H1 (cell line): ENCODE data around the gene ZNF23. TPM values are rescaled to one million over a fixed set of nuclear protein-coding genes. Genes with fewer than 3 reads are reported as not detected.

ENCODE experiments used
- CTBP2 ChIP-seq: IDR thresholded peaks from 2 replicates; pipeline ENCODE4 v1.7.0; 2011; ENCODE audit warnings: borderline replicate concordance, mild to moderate bottlenecking, moderate library complexity, mixed read lengths, low read length; ENCODE audit not compliant: insufficient read depth, insufficient read length
- JUN ChIP-seq: IDR thresholded peaks from 2 replicates; pipeline ENCODE4 v1.6.1; 2011; ENCODE audit warnings: low read depth, mild to moderate bottlenecking, improper control_type of control experiment, low read length
- MAFK ChIP-seq: IDR thresholded peaks from 2 replicates; pipeline ENCODE4 v1.6.1; 2012; ENCODE audit warnings: low read depth, mild to moderate bottlenecking, improper control_type of control experiment, low read length
- POLR2AphosphoS5 ChIP-seq: IDR thresholded peaks from 2 replicates; pipeline ENCODE4 v1.6.1; 2011; ENCODE audit warnings: low read depth, low read length
- POU5F1 ChIP-seq: IDR thresholded peaks from 2 replicates; pipeline ENCODE4 v1.6.1; 2011; ENCODE audit warnings: low read depth, mild to moderate bottlenecking, low read length, moderate library complexity
- RBBP5 ChIP-seq: IDR thresholded peaks from 2 replicates; pipeline ENCODE4 v1.7.1; 2012; ENCODE audit warnings: low read depth, mild to moderate bottlenecking, inconsistent platforms, low read length, moderate library complexity, borderline replicate concordance
- SIN3A ChIP-seq, 2 experiments: IDR thresholded peaks in 1 of 2; conservative IDR thresholded peaks in 1 of 2; 2 replicates each; pipeline ENCODE4 v1.6.1; 2011 to 2012; ENCODE audit warnings: low read length in 2 of 2, improper control_type of control experiment in 1 of 2, low read depth in 1 of 2, mild to moderate bottlenecking in 1 of 2
- SP2 ChIP-seq: IDR thresholded peaks from 2 replicates; pipeline ENCODE4 v1.6.1; 2012; ENCODE audit warnings: mild to moderate bottlenecking, low read length, inconsistent platforms
- TAF7 ChIP-seq: optimal IDR thresholded peaks from 2 replicates; pipeline ENCODE3; 2011; ENCODE audit warnings: low read depth, mild to moderate bottlenecking, inconsistent platforms, low read length, moderate library complexity, borderline replicate concordance
- TBP ChIP-seq: IDR thresholded peaks from 2 replicates; pipeline ENCODE4 v1.6.1; 2011; ENCODE audit warnings: low read depth, low read length, improper control_type of control experiment
- TCF12 ChIP-seq: IDR thresholded peaks from 2 replicates; pipeline ENCODE4 v1.6.1; 2011; ENCODE audit warnings: low read depth, mild to moderate bottlenecking, low read length
- YY1 ChIP-seq: IDR thresholded peaks from 2 replicates; pipeline ENCODE4 v1.6.1; 2011; ENCODE audit warnings: low read depth, mild to moderate bottlenecking, low read length
- polyA plus RNA-seq, 7 experiments: library from polyadenylated mRNA; depleted of rRNA in 3 of 7; stranded (reverse) in 5 of 7; unstranded in 2 of 7; fragments of >200 nt in 5 of 7; fragments of 200-250 nt in 2 of 7; gene quantifications; 1 replicate in 5 of 7; 2 replicates in 1 of 7; 4 replicates in 1 of 7; pipeline versions ENCODE4 v1.2.1 to v1.2.3, GENCODE V29; 2011 to 2013; ENCODE audit warnings: missing spikeins in 2 of 7, mixed read lengths in 2 of 7
- total RNA-seq: library from RNA; stranded (reverse); fragmentation: NEBNext Ultra II Directional; extraction: Animal tissue kit (Norgen Biotek cat#: 25700); gene quantifications from 2 replicates; pipeline ENCODE4 v1.2.1, GENCODE V29; 2021
- TF ChIP-seq, protein P1 (sequence below), 3 experiments: IDR thresholded peaks; 1 replicate in 2 of 3; 2 replicates in 1 of 3; pipeline versions ENCODE4 v1.5.1 to v1.6.1; 2011; ENCODE audit warnings: low read length in 3 of 3, mild to moderate bottlenecking in 3 of 3, inconsistent platforms in 2 of 3, low read depth in 1 of 3, moderate library complexity in 1 of 3; ENCODE audit not compliant: insufficient read depth in 1 of 3; ENCODE audit errors: control extremely low read depth in 1 of 3
- TF ChIP-seq, protein P2 (sequence below): IDR thresholded peaks from 2 replicates; pipeline ENCODE4 v1.6.1; 2012; ENCODE audit warnings: low read length, inconsistent platforms

ZNF23 gene
- total and polyA plus RNA-seq, 2 of the 8 experiments (the other 6 are each of a cell fraction or from before 2014, with no cell fraction given) = 2.4 to 10.2 TPM

DNA sequence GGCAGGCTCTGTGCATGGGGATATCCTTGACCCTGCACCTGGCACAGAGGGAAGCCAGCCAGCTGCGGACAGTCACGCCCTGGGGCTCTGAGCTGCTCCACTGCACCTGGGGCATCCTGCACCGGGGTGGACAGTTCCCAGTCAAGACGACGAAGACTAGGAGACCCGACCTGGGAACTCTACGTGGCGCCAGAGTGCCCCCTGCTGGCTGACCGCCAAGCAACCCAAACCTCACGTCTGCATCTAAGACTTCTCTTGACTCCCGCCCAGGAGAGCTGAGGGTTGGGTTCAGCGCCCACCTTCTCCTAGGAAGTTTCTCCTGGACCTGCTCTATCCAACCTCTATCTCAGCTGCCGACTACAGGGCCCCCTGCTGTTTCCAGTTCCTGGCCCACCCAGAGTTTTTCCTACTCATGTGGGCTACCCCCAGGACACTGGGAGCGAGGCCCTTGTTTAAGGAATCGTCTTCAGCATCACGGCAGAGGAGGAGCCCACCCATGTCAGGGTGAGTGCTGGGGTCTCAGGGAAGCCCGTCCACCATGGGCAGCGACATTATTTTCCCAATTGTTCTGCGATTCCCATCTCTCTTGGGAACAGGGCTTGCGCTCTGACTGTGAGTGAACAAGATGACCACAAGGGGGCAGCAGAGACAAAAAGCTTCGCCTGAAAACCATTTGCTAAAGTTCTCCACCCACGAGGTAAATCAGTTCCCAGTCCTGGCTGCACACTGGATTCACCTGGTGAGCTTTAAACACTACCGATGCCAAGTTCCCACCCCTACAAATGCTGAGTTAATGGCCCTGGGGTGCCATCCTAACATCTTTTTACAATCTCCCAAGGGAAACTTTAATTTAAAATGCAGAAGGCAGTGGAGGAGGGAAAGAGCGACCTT lies 49.5 kb downstream of the ZNF23 start (continued):
- TF ChIP-seq, protein P1, sequence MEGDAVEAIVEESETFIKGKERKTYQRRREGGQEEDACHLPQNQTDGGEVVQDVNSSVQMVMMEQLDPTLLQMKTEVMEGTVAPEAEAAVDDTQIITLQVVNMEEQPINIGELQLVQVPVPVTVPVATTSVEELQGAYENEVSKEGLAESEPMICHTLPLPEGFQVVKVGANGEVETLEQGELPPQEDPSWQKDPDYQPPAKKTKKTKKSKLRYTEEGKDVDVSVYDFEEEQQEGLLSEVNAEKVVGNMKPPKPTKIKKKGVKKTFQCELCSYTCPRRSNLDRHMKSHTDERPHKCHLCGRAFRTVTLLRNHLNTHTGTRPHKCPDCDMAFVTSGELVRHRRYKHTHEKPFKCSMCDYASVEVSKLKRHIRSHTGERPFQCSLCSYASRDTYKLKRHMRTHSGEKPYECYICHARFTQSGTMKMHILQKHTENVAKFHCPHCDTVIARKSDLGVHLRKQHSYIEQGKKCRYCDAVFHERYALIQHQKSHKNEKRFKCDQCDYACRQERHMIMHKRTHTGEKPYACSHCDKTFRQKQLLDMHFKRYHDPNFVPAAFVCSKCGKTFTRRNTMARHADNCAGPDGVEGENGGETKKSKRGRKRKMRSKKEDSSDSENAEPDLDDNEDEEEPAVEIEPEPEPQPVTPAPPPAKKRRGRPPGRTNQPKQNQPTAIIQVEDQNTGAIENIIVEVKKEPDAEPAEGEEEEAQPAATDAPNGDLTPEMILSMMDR (IDR thresholded peaks at IDR 0.05; ENCODE audit: control extremely low read depth in 1 of 3, insufficient read depth in 1 of 3, low read depth in 1 of 3, low read length in 3 of 3) = peak; percentile 84 to 90 (median 86)
- peak; percentile 29; the same call in 1 of the 2 replicates for TF ChIP-seq TBP
- no peak for TF ChIP-seq YY1
- no peak for TF ChIP-seq RBBP5
- TF ChIP-seq TCF12 = 0 out of 2 replicates have a peak, but pooled peaks have one; percentile 21
- no peak for TF ChIP-seq SIN3A (conservative IDR thresholded peaks at IDR 0.05 in 1 of 2, IDR thresholded peaks at IDR 0.05 in 1 of 2; ENCODE audit: low read depth in 1 of 2, low read length in 2 of 2)
- TF ChIP-seq MAFK = no peak
- peak; percentile 11 for TF ChIP-seq TAF7
- no peak for TF ChIP-seq CTBP2
- TF ChIP-seq JUN = no peak
- TF ChIP-seq SP2 = no peak
- TF ChIP-seq POU5F1 = no peak
- no peak for TF ChIP-seq POLR2AphosphoS5
- TF ChIP-seq, protein P2, sequence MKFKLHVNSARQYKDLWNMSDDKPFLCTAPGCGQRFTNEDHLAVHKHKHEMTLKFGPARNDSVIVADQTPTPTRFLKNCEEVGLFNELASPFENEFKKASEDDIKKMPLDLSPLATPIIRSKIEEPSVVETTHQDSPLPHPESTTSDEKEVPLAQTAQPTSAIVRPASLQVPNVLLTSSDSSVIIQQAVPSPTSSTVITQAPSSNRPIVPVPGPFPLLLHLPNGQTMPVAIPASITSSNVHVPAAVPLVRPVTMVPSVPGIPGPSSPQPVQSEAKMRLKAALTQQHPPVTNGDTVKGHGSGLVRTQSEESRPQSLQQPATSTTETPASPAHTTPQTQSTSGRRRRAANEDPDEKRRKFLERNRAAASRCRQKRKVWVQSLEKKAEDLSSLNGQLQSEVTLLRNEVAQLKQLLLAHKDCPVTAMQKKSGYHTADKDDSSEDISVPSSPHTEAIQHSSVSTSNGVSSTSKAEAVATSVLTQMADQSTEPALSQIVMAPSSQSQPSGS = no peak
